Measurements from ENCODE around the gene HSPA1A.
A peak's percentile ranks its signal among the peaks of the same experiment; 100 is the strongest.

DNA sequence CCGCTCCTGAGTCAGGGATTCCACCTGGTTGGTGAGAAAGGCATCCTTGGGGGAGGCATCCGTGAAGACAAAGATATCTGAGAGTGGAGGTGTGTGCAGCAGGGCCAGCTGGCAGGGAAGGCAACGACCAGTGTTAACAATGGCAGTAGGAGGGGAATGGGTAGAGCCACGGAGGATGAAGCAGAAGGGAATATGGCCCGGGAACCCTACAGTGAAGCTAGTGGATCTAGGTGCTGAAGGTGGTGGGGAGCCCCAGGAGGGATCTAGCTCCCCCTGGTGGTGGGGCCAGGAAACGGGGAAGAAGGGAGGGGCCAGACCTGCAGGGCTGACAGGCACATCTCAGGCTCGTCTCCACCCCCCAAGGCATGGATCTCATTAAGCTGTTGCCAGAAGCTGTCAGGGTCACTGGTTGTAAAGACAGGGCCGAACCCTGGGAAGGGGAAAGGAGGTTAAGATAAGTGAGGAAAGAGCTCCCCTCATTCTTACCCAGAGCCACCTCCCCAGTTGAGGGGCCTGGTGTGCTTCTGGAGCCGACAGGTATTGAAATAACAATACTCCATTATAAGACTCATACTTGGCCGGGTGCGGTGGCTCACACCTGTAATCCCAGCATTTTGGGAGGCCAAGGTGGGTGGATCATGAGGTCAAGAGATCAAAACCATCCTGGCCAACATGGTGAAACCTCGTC, 45.5 kb upstream of the HSPA1A start:
- no peak for TF ChIP-seq ZNF133 (tag by site-specific recombination; IDR thresholded peaks at IDR 0.05)
- TF ChIP-seq, protein P1, sequence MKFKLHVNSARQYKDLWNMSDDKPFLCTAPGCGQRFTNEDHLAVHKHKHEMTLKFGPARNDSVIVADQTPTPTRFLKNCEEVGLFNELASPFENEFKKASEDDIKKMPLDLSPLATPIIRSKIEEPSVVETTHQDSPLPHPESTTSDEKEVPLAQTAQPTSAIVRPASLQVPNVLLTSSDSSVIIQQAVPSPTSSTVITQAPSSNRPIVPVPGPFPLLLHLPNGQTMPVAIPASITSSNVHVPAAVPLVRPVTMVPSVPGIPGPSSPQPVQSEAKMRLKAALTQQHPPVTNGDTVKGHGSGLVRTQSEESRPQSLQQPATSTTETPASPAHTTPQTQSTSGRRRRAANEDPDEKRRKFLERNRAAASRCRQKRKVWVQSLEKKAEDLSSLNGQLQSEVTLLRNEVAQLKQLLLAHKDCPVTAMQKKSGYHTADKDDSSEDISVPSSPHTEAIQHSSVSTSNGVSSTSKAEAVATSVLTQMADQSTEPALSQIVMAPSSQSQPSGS (tag by site-specific recombination; IDR thresholded peaks at IDR 0.05; ENCODE audit: low read depth): no peak
- no peak for TF ChIP-seq GLIS2 (tag by site-specific recombination; IDR thresholded peaks at IDR 0.05)
- TF ChIP-seq TRIM28 (IDR thresholded peaks at IDR 0.05; ENCODE audit: borderline replicate concordance, low read length): no peak
- TF ChIP-seq ZNF529 (tag by site-specific recombination; IDR thresholded peaks at IDR 0.05; ENCODE audit: insufficient replicate concordance): no peak
- TF ChIP-seq ZNF654 (tag by site-specific recombination; IDR thresholded peaks at IDR 0.05; ENCODE audit: low read depth): peak; percentile 62
- no peak for TF ChIP-seq TCF7L2 (IDR thresholded peaks at IDR 0.05; ENCODE audit: borderline replicate concordance, low read depth, low read length)

All from HEK293 (cell line).